MCF 10A (cell line): ENCODE data around the gene PEAK1. TPM values are rescaled to one million over a fixed set of nuclear protein-coding genes. Genes with fewer than 3 reads are reported as not detected.
"Not testable (repeated sequence)": the region's sequence is repeated elsewhere in the genome, so short reads cannot be mapped to it uniquely, and the experiment has no call there.

Experiments used
- BruUV-seq: library from RNA; stranded (reverse); fragments of 400-500 nt; replicated peaks from 2 replicates; lab custom pipeline; 2021; lab: Mats Ljungman, UMichigan
- CTCF ChIA-PET: fragments of 300-600 bp; sonication (Branson Sonifier 250); formaldehyde crosslinking; extraction: SDS; loops from one replicate; lab custom pipeline; 2021; ENCODE audit warnings: antibody characterized with exemption, inconsistent platforms; lab: Yijun Ruan, JAX
- POLR2A ChIA-PET: fragments of 300-600, 350-650 bp; sonication (Branson Sonifier 250); formaldehyde crosslinking; extraction: SDS; loops from one replicate; lab custom pipeline; 2020; ENCODE audit warnings: antibody characterized with exemption, inconsistent platforms; lab: Yijun Ruan, JAX
- DNase-seq: peaks from one replicate; pipeline ENCODE4 v3.0.0-alpha.2; 2018; ENCODE audit not compliant: unreplicated experiment
- H3K27ac Mint-ChIP-seq: one replicate; pipeline ENCODE4 v1.8.0; 2022; ENCODE audit warnings: mild to moderate bottlenecking, low read depth, mixed read lengths; ENCODE audit not compliant: unreplicated experiment
- H3K27me3 Mint-ChIP-seq: one replicate; pipeline ENCODE4 v1.8.0; 2022; ENCODE audit warnings: mixed read lengths; ENCODE audit not compliant: insufficient read depth, unreplicated experiment
- H3K36me3 Mint-ChIP-seq: one replicate; pipeline ENCODE4 v1.8.0; 2022; ENCODE audit warnings: mild to moderate bottlenecking, moderate library complexity, mixed read lengths; ENCODE audit not compliant: insufficient read depth, unreplicated experiment
- H3K4me1 Mint-ChIP-seq: one replicate; pipeline ENCODE4 v1.8.0; 2022; ENCODE audit warnings: mixed read lengths; ENCODE audit not compliant: insufficient read depth, unreplicated experiment
- H3K4me3 Mint-ChIP-seq: one replicate; pipeline ENCODE4 v1.8.0; 2022; ENCODE audit warnings: mild to moderate bottlenecking, moderate library complexity, mixed read lengths; ENCODE audit not compliant: unreplicated experiment
- H3K9me3 Mint-ChIP-seq: one replicate; pipeline ENCODE4 v1.8.0; 2022; ENCODE audit warnings: mixed read lengths; ENCODE audit not compliant: unreplicated experiment
- intact Hi-C: fragments of 100-400 bp; cut with micrococcal nuclease; formaldehyde crosslinking; loops from 2 replicates; pipeline ENCODE4 v1.14.1; 2022
- total RNA-seq: library from RNA; stranded (reverse); gene quantifications from 2 replicates; pipeline ENCODE4 v1.2.3, GENCODE V29; 2022
- TF ChIP-seq, protein P1 (sequence below): fragments of 200-600 bp; IDR thresholded peaks from one replicate; pipeline ENCODE4 v1.8.0; 2022; ENCODE audit warnings: antibody characterized with exemption, mild to moderate bottlenecking; ENCODE audit not compliant: unreplicated experiment

The PEAK1 gene
- total RNA-seq, 1 experiment from 2014 or later, result 20.0 TPM

DNA sequence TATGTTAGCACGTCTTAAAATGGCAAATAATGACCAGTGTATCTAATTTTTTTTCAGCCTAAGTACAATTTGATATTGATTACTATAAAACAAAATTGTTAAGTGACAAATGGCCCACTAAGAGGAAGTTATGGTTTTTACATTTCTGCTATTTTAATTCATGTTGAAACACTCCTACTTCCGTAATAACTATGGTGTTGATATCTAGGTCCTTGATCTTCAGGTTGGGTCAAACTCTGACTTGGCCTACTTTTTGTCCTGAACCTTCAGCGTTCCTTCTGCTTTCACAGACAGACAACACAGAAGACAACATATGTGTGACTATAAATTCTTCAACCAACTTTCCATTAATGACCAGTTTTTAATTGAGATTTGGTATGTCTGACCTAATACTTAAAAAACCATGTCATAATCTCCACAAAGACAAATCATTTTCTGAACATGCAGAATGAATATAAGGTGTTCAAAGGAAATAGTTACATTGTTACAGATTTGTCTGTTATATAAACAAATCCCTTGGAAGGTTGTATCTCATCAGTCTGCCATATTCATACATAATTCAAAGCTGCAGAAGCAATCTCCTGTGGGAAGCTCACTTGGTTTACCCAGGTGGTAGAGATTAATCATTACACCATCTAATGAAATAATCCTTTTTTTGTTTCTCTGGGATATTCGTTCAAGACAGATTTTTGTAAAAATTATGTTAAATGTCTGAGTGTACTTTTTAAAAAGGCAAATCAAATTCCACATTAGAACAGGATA lies 256.9 kb downstream of the PEAK1 start:
- ChIA-PET POLR2A (no interaction called here), CTCF (interaction anchor here (0.8 kb wide), 1 partner anchor 43 kb away, joined by 3 read pairs; no protein-coding TSS in a partner anchor)
- intact Hi-C loops, result no loop called here
- H3K4me1 Mint-ChIP-seq, result no peaks in the 10 kb centered on the region
- H3K27me3 Mint-ChIP-seq, result no peaks in the 10 kb centered on the region
- H3K4me3 Mint-ChIP-seq, result no peak overlapping the region
- no peaks in the 10 kb centered on the region for H3K9me3 Mint-ChIP-seq
- no TSS peak for BruUV-seq
- H3K27ac Mint-ChIP-seq, result no peak overlapping the region
- TF ChIP-seq, protein P1, sequence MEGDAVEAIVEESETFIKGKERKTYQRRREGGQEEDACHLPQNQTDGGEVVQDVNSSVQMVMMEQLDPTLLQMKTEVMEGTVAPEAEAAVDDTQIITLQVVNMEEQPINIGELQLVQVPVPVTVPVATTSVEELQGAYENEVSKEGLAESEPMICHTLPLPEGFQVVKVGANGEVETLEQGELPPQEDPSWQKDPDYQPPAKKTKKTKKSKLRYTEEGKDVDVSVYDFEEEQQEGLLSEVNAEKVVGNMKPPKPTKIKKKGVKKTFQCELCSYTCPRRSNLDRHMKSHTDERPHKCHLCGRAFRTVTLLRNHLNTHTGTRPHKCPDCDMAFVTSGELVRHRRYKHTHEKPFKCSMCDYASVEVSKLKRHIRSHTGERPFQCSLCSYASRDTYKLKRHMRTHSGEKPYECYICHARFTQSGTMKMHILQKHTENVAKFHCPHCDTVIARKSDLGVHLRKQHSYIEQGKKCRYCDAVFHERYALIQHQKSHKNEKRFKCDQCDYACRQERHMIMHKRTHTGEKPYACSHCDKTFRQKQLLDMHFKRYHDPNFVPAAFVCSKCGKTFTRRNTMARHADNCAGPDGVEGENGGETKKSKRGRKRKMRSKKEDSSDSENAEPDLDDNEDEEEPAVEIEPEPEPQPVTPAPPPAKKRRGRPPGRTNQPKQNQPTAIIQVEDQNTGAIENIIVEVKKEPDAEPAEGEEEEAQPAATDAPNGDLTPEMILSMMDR, result no peak
- H3K36me3 Mint-ChIP-seq, result no peaks in the 10 kb centered on the region
- no peak for DNase-seq

DNA sequence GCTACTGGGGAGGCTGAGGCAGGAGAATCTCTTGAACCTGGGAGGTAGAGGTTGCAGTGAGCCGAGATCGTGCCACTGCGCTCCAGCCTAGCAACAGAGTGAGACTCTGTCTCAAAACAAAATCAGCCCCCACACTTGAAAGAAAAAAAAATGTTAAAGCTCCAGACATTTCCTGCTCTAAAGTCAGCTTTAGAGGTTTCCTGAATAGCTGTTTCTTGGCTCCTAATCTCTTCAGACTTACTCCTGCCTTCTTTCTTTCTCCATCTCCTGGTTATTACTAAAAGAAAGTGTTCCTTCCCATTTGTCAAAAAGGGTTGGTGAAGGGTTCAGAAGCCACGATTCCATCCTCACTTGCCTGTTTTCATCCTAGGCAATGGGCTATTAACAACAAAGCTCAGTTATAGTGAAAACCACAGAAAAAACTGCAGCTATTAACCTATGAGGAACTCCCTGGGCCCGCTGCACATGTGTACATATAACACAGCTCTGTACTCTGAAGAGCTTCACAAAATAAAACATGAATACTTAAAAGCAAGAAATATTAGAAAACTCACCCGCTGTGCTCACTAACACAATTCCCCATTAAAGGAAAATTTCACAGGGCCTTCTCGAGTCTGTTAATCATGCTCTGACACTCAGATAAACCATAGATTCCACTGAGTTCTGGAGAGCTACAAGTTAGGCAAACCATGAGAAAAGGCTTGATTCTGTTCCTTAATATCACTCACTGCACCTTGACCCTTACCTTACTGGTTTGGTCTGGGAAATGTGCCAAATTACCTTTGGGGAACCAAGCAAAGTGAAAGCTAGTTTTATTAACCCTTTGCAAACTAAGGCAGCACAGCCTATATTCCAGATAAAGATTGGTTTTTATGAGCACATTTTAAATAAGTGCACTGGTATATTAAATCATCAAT lies 259.1 kb downstream of the PEAK1 start:
- no TSS peak for BruUV-seq
- Mint-ChIP-seq H3K4me1 (no peaks in the 10 kb centered on the region), H3K27ac (no peak overlapping the region)

GRCh38 chr15:77156000-77156399 lies 263.9 kb downstream of the PEAK1 start:
- BruUV-seq, H3K27ac Mint-ChIP-seq, H3K9me3 Mint-ChIP-seq, DNase-seq, CTCF ChIA-PET, POLR2A ChIA-PET, H3K4me1 Mint-ChIP-seq, H3K36me3 Mint-ChIP-seq, intact Hi-C loops, H3K27me3 Mint-ChIP-seq, H3K4me3 Mint-ChIP-seq: not testable (repeated sequence)

More for the DNA sequence above, 259.1 kb downstream of the PEAK1 start:
- Mint-ChIP-seq H3K9me3 (no peaks in the 10 kb centered on the region), H3K27me3 (no peaks in the 10 kb centered on the region), H3K36me3 (no peaks in the 10 kb centered on the region), H3K4me3 (no peak overlapping the region)
- DNase-seq, result peak; percentile 41
- intact Hi-C loops, result no loop called here
- ChIA-PET CTCF (interaction anchor here (0.7 to 2.0 kb wide), 2 partner anchors 42 to 447 kb away, joined by 3 to 4 read pairs; no protein-coding TSS in a partner anchor), POLR2A (no interaction called here)
- TF ChIP-seq, protein P1, result no peak

DNA sequence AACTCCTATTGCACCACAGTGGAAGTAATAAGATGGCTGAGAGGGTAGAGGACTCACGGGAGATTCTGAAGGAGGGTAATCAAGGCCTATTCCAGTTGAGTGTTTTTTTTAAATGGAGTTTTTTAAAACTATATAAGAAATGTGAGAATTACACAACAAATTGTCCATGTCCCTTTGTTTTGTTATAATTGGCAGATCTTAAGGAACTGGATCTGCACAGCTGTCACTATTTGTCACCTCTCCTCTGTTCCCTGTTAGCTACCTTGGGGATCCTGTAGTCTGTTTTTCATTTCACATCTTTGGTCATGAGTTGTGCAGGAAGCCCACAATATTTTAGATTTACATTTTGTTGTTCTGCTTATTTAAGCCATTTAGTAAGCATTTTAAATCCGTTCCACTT lies 271.7 kb downstream of the PEAK1 start:
- H3K27me3 Mint-ChIP-seq, result no peaks in the 10 kb centered on the region
- no peaks in the 10 kb centered on the region for H3K9me3 Mint-ChIP-seq
- no peak overlapping the region for H3K27ac Mint-ChIP-seq
- no peak overlapping the region for H3K4me3 Mint-ChIP-seq
- TF ChIP-seq, protein P1, result no peak
- intact Hi-C loops, result no loop called here
- H3K4me1 Mint-ChIP-seq, result no peaks in the 10 kb centered on the region
- no peak for DNase-seq
- peaks cover under 1% of the 10 kb centered on the region for H3K36me3 Mint-ChIP-seq
- POLR2A ChIA-PET, result interaction anchor here (2.1 kb wide), 1 partner anchor 10 kb away, joined by 4 read pairs; no protein-coding TSS in a partner anchor
- CTCF ChIA-PET, result interaction anchor here (0.7 kb wide), 1 partner anchor 16 kb away, joined by 3 read pairs; no protein-coding TSS in a partner anchor
- no TSS peak for BruUV-seq
